ENCODE data around the gene HIVEP1. TPM values are rescaled to one million over a fixed set of nuclear protein-coding genes. Genes with fewer than 3 reads are reported as not detected.

Gene HIVEP1
- total and polyA plus RNA-seq, 2 of the 8 experiments (the other 6 are each of a cell fraction or from before 2014, with no cell fraction given): 22.6 to 23.1 TPM

- H2BK12ac ChIP-seq (ENCODE audit: low read depth, low read length): no peak overlapping the region
- H3K4me3 ChIP-seq (ENCODE audit: extremely low read depth in 1 of 4, insufficient read depth in 2 of 4, low read depth in 3 of 4, low read length in 4 of 4): no peak overlapping the region
- WGBS, 2 experiments (ENCODE audit: extremely low coverage in 1 of 2, insufficient coverage in 1 of 2, insufficient read length in 1 of 2, insufficient replicate concordance in 2 of 2, low coverage in 1 of 2, low lambda C conversion rate in 2 of 2, missing lambda C conversion rate in 1 of 2): 84% methylated on average over 3 of the region's 3 CpGs; no CpG with 5 or more reads in 1 of the 2 experiments
- H4K20me1 ChIP-seq (replicated peaks in 1 of 2; ENCODE audit: control insufficient read depth in 1 of 2, insufficient read depth in 2 of 2, low read length in 2 of 2): no peaks in the 10 kb centered on the region
- ChIA-PET POLR2A (ENCODE audit: partially characterized antibody) (interaction anchor here (1.5 kb wide), 1 partner anchor 9 kb away, joined by 3 read pairs; no protein-coding TSS in a partner anchor), CTCF (ENCODE audit: partially characterized antibody) (interaction anchor here (0.9 to 1.5 kb wide), 3 partner anchors 16 to 524 kb away, joined by 3 to 4 read pairs (median 3); no protein-coding TSS in a partner anchor)
- no peaks in the 10 kb centered on the region for H3K79me2 ChIP-seq (ENCODE audit: control insufficient read depth in 1 of 2, insufficient read depth in 2 of 2, low read length in 2 of 2)
- H3K14ac ChIP-seq (ENCODE audit: insufficient read length): no peak overlapping the region
- H2BK5ac ChIP-seq (ENCODE audit: low read depth, low read length): no peak overlapping the region
- H3K4me2 ChIP-seq (ENCODE audit: insufficient read depth in 1 of 2, low read depth in 2 of 2, low read length in 2 of 2): no peak overlapping the region
- no peak overlapping the region for H4K5ac ChIP-seq (ENCODE audit: insufficient read length, low read depth, low read length)
- no peak for DNase-seq (ENCODE audit: low read depth in 1 of 2, low spot score in 2 of 2)
- no peak overlapping the region for H2AFZ ChIP-seq (ENCODE audit: low read length)
- no peaks in the 10 kb centered on the region for H3K36me3 ChIP-seq (ENCODE audit: control insufficient read depth in 2 of 4, insufficient read depth in 4 of 4, low read length in 3 of 4)
- no peak overlapping the region for H3K23ac ChIP-seq (ENCODE audit: insufficient read length)
- no peak overlapping the region for H3K4ac ChIP-seq (replicated peaks; ENCODE audit: insufficient read length, low read depth, low read length)
- H3K18ac ChIP-seq (ENCODE audit: extremely low read depth, low read length): no peak overlapping the region
- no peak for FAIRE-seq
- H3K27me3 ChIP-seq (replicated peaks in 1 of 4; ENCODE audit: control insufficient read depth in 3 of 4, extremely low read depth in 1 of 4, insufficient read depth in 3 of 4, low read length in 3 of 4): no peaks in the 10 kb centered on the region
- H3K9me3 ChIP-seq (ENCODE audit: insufficient read depth in 2 of 2, low read depth in 1 of 2, low read length in 1 of 2): no peaks in the 10 kb centered on the region
- no peak overlapping the region for H4K8ac ChIP-seq (ENCODE audit: extremely low read depth, insufficient read depth, low read length)
- no peak overlapping the region for H3K56ac ChIP-seq (replicated peaks; ENCODE audit: insufficient read length, low read depth, low read length)
- no peaks in the 10 kb centered on the region for H3K23me2 ChIP-seq (ENCODE audit: low read depth, low read length)
- no peak overlapping the region for H2AK5ac ChIP-seq (ENCODE audit: low read depth, low read length)
- H3K79me1 ChIP-seq (ENCODE audit: low read depth, low read length): no peaks in the 10 kb centered on the region
- H3K9ac ChIP-seq (replicated peaks in 1 of 4; ENCODE audit: extremely low read depth in 1 of 4, low read depth in 3 of 4, low read length in 3 of 4): no peak overlapping the region
- no peak overlapping the region for H4K91ac ChIP-seq (replicated peaks; ENCODE audit: insufficient read length, low read length)
- no peaks in the 10 kb centered on the region for H3K4me1 ChIP-seq (replicated peaks in 1 of 4; ENCODE audit: control insufficient read depth in 3 of 4, insufficient read depth in 4 of 4, low read length in 3 of 4)
- H3K27ac ChIP-seq (ENCODE audit: low read depth, low read length): no peak overlapping the region
- no peak overlapping the region for H2BK120ac ChIP-seq (replicated peaks; ENCODE audit: low read depth, low read length)
- no peak overlapping the region for H2BK15ac ChIP-seq (ENCODE audit: low read length)
- no peak overlapping the region for H2BK20ac ChIP-seq (ENCODE audit: low read length)
- TF ChIP-seq POLR2A (IDR thresholded peaks at IDR 0.05; ENCODE audit: control extremely low read depth in 1 of 2, low read depth in 2 of 2, low read length in 2 of 2) (no peak), CBX8 (IDR thresholded peaks at IDR 0.05; ENCODE audit: borderline replicate concordance, low read depth, low read length) (no peak), TAF7 (optimal IDR thresholded peaks at IDR 0.05; ENCODE audit: borderline replicate concordance, low read depth, low read length) (no peak), RBBP5 (IDR thresholded peaks at IDR 0.05; ENCODE audit: borderline replicate concordance, low read depth, low read length) (no peak), CBX5 (IDR thresholded peaks at IDR 0.05; ENCODE audit: low read depth, low read length) (no peak), SIX5 (IDR thresholded peaks at IDR 0.05; ENCODE audit: low read depth, low read length) (no peak), CHD2 (IDR thresholded peaks at IDR 0.05; ENCODE audit: low read length) (no peak)
Measured at GRCh38 chr6:12178521-12178920, 166.4 kb downstream of the HIVEP1 start.
